Keratinocyte (primary cell): ENCODE results near the gene COMMD2. TPM values are rescaled to one million over a fixed set of nuclear protein-coding genes. Genes with fewer than 3 reads are reported as not detected.
A peak's percentile ranks its signal among the peaks of the same experiment; 100 is the strongest.

Experiments used
- DNase-seq: peaks from one replicate; pipeline ENCODE4 v3.0.0-alpha.2; 2011; ENCODE audit warnings: low read depth, missing footprints, low spot score
- FAIRE-seq: peaks from 2 replicates; lab custom pipeline; 2011; peaks lifted over from hg19 to GRCh38; lab: Jason Lieb, UNC
- H2AFZ ChIP-seq: 2 replicates; pipeline ENCODE4 v1.6.0; 2012; ENCODE audit warnings: low read length, control low read depth, inconsistent platforms; ENCODE audit not compliant: control insufficient read depth
- H3K27ac ChIP-seq: 2 replicates; pipeline ENCODE4 v1.5.1; 2011; ENCODE audit warnings: low read length; ENCODE audit not compliant: control insufficient read depth, insufficient read depth
- H3K27me3 ChIP-seq: 3 replicates; pipeline ENCODE4 v1.6.0; 2011; ENCODE audit warnings: low read length; ENCODE audit not compliant: control insufficient read depth, insufficient read depth; ENCODE audit errors: extremely low read depth
- H3K36me3 ChIP-seq, 2 experiments: 2 replicates in 1 of 2; 3 replicates in 1 of 2; pipeline ENCODE4 v1.5.1; 2011; ENCODE audit warnings: low read length in 2 of 2, mild to moderate bottlenecking in 1 of 2; ENCODE audit not compliant: control insufficient read depth in 2 of 2, insufficient read depth in 2 of 2; ENCODE audit errors: extremely low read depth in 1 of 2
- H3K4me1 ChIP-seq: 3 replicates; pipeline ENCODE4 v1.5.1; 2011; ENCODE audit warnings: low read length; ENCODE audit not compliant: control insufficient read depth, insufficient read depth; ENCODE audit errors: extremely low read depth
- H3K4me2 ChIP-seq: 3 replicates; pipeline ENCODE4 v1.6.0; 2011; ENCODE audit warnings: low read depth, low read length; ENCODE audit not compliant: control insufficient read depth, insufficient read depth; ENCODE audit errors: extremely low read depth
- H3K4me3 ChIP-seq, 3 experiments: fragments of 200-600 bp in 1 of 3; sonication (generic) in 1 of 3; 2 replicates in 2 of 3; 3 replicates in 1 of 3; pipeline ENCODE4 v1.5.1; 2011 to 2016; ENCODE audit warnings: low read length in 3 of 3, mild to moderate bottlenecking in 3 of 3, control low read depth in 2 of 3, inconsistent platforms in 1 of 3, low read depth in 1 of 3, mixed read lengths in 1 of 3, mixed run types in 1 of 3, moderate library complexity in 1 of 3; ENCODE audit not compliant: control insufficient read depth in 2 of 3, insufficient read depth in 2 of 3; ENCODE audit errors: extremely low read depth in 1 of 3
- H3K79me2 ChIP-seq: 2 replicates; pipeline ENCODE4 v1.6.0; 2012; ENCODE audit warnings: low read length; ENCODE audit not compliant: control insufficient read depth, insufficient read depth
- H3K9ac ChIP-seq: 3 replicates; pipeline ENCODE4 v1.6.0; 2011; ENCODE audit warnings: low read length; ENCODE audit not compliant: control insufficient read depth, insufficient read depth; ENCODE audit errors: extremely low read depth
- H3K9me1 ChIP-seq: 3 replicates; pipeline ENCODE4 v1.6.0; 2011; ENCODE audit warnings: low read length; ENCODE audit not compliant: control insufficient read depth, insufficient read depth; ENCODE audit errors: extremely low read depth
- H3K9me3 ChIP-seq: 2 replicates; pipeline ENCODE4 v1.5.1; 2012; ENCODE audit warnings: low read depth, low read length; ENCODE audit not compliant: control insufficient read depth
- H4K20me1 ChIP-seq: 3 replicates; pipeline ENCODE4 v1.6.0; 2011; ENCODE audit warnings: low read length; ENCODE audit not compliant: control insufficient read depth, insufficient read depth; ENCODE audit errors: extremely low read depth
- EZH2 ChIP-seq: IDR thresholded peaks from one replicate; pipeline ENCODE4 v1.6.1; 2012; ENCODE audit warnings: inconsistent platforms, mild to moderate bottlenecking, low read length, moderate library complexity
- dilution Hi-C: fragments of 300-500 bp; cut with MboI; formaldehyde crosslinking; loops from one replicate; pipeline ENCODE4 v1.7.0; 2020; ENCODE audit warnings: low sequenced_read_pairs; ENCODE audit not compliant: extremely low pct_ligation_motif_present
- polyA plus RNA-seq, 5 experiments: library from polyadenylated mRNA; depleted of rRNA in 3 of 5; stranded (reverse) in 3 of 5; stranded (forward) in 1 of 5; unstranded in 1 of 5; fragments of >200 nt; gene quantifications; 1 replicate in 1 of 5; 2 replicates in 3 of 5; 3 replicates in 1 of 5; pipeline versions ENCODE4 v1.2.1 to v1.2.3, GENCODE V29; 2011 to 2012; ENCODE audit warnings: missing spikeins in 2 of 5, low read depth in 1 of 5, low replicate concordance in 1 of 5
- TF ChIP-seq, protein P1 (sequence below), 3 experiments: IDR thresholded peaks in 1 of 3; conservative IDR thresholded peaks in 1 of 3; optimal IDR thresholded peaks in 1 of 3; 2 replicates in 2 of 3; 3 replicates in 1 of 3; pipeline versions ENCODE3 to v1.5.1; 2011; ENCODE audit warnings: low read length in 3 of 3, mild to moderate bottlenecking in 3 of 3, moderate library complexity in 2 of 3, control low read depth in 1 of 3, inconsistent platforms in 1 of 3; ENCODE audit not compliant: insufficient read depth in 2 of 3; ENCODE audit errors: extremely low read depth in 1 of 3

COMMD2 gene
- polyA plus RNA-seq, 1 donor (not counting 4 experiments of a cell fraction or from before 2014, with no cell fraction given): 51.0 TPM

DNA sequence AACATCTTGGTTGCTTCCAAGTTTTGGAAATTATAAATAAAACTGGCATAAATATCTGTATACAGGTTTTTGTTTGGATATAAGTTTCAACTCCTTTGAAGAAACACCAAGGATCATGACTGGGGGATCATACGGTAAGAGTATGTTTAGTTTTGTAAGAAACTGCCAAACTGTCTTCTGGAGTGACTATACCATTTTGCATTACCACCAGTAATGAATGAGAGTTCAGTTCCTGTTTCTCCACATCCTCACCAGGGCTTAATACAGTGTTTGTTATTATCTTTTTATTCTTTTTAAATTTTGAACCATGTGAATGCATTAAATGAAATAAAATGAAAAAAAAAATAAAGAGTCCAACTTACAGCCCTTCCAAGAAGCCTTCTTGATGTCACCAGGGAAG lies 43.7 kb upstream of the COMMD2 start:
- H3K9ac ChIP-seq: no peak overlapping the region
- TF ChIP-seq, protein P1, sequence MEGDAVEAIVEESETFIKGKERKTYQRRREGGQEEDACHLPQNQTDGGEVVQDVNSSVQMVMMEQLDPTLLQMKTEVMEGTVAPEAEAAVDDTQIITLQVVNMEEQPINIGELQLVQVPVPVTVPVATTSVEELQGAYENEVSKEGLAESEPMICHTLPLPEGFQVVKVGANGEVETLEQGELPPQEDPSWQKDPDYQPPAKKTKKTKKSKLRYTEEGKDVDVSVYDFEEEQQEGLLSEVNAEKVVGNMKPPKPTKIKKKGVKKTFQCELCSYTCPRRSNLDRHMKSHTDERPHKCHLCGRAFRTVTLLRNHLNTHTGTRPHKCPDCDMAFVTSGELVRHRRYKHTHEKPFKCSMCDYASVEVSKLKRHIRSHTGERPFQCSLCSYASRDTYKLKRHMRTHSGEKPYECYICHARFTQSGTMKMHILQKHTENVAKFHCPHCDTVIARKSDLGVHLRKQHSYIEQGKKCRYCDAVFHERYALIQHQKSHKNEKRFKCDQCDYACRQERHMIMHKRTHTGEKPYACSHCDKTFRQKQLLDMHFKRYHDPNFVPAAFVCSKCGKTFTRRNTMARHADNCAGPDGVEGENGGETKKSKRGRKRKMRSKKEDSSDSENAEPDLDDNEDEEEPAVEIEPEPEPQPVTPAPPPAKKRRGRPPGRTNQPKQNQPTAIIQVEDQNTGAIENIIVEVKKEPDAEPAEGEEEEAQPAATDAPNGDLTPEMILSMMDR (optimal IDR thresholded peaks at IDR 0.05 in 1 of 3, IDR thresholded peaks at IDR 0.05 in 1 of 3, conservative IDR thresholded peaks at IDR 0.05 in 1 of 3; ENCODE audit: extremely low read depth in 1 of 3, insufficient read depth in 2 of 3, low read length in 3 of 3): no peak
- no peak for TF ChIP-seq EZH2
- no peak overlapping the region for H3K4me3 ChIP-seq
- FAIRE-seq: no peak
- no peak overlapping the region for H3K27ac ChIP-seq
- H3K27me3 ChIP-seq: no peaks in the 10 kb centered on the region
- DNase-seq: no peak
- no peaks in the 10 kb centered on the region for H3K79me2 ChIP-seq
- H3K9me3 ChIP-seq: no peaks in the 10 kb centered on the region
- H3K4me1 ChIP-seq: peaks cover 11% of the 10 kb centered on the region
- H3K36me3 ChIP-seq: no peaks in the 10 kb centered on the region
- no peaks in the 10 kb centered on the region for H4K20me1 ChIP-seq
- no peaks in the 10 kb centered on the region for H3K9me1 ChIP-seq
- no peak overlapping the region for H2AFZ ChIP-seq
- dilution Hi-C loops: no loop called here
- no peak overlapping the region for H3K4me2 ChIP-seq

DNA sequence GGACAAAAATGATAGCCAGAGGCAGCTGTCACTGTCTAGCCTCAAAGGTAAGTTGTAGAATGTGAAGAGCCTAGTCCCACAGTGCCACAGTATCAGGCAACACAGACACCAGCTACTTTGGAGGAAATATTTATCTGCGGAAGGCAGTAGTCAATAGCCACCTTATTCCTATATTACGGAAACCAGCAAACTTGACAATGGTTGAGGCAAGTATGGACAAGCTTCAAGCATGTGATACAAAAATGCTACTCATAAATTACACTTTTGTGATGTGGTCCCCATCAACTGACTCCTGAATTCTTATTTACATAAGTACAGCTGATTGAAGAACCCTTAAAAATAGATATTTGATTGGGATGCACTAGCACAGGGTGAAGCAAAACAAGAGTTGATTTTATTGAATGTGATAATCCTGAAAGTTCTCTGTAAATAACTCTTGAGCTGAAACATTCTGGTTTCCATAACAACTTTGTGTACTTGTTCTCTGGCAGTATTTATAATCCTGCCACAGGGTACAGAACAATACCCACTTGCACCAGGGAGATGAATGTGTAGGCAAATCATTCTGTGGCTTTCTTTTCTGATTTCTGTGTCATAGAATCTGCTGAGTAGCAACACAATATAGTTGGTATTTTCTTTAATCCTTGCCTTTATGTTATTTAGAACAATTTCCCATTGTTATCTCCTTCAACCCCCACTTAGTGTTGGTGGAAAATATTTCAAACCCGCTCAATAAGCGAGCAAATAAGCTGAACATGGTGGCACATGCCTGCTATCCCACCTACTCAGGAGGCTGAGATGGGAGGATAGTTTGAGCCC lies 40.4 kb upstream of the COMMD2 start, which contains the start of gene ANKUB1:
TSS of gene ANKUB1 (minus strand) at position 103 of the 819 bp plus-strand sequence. CDS start 188 bp downstream, outside the sequence.
- no peaks in the 10 kb centered on the region for H3K79me2 ChIP-seq
- no peaks in the 10 kb centered on the region for H3K9me3 ChIP-seq
- H3K4me3 ChIP-seq: no peak within 1 kb of the TSS
- H3K27ac ChIP-seq: no peak within 1 kb of the TSS
- FAIRE-seq: peak; percentile 71
- H3K4me2 ChIP-seq: peak within 1 kb of the TSS; percentile 13
- TF ChIP-seq, protein P1 (optimal IDR thresholded peaks at IDR 0.05 in 1 of 3, IDR thresholded peaks at IDR 0.05 in 1 of 3, conservative IDR thresholded peaks at IDR 0.05 in 1 of 3; ENCODE audit: extremely low read depth in 1 of 3, insufficient read depth in 2 of 3, low read length in 3 of 3): no peak
- TF ChIP-seq EZH2: no peak
- H4K20me1 ChIP-seq: no peaks in the 10 kb centered on the region
- H3K27me3 ChIP-seq: no peaks in the 10 kb centered on the region
- peaks cover 23% of the 10 kb centered on the region for H3K4me1 ChIP-seq
- H3K9ac ChIP-seq: no peak within 1 kb of the TSS
- no peaks in the 10 kb centered on the region for H3K9me1 ChIP-seq
- DNase-seq: no peak
- dilution Hi-C loops: no loop called here
- H3K36me3 ChIP-seq: no peaks in the 10 kb centered on the region
- peak within 1 kb of the TSS; percentile 42 for H2AFZ ChIP-seq
